AG08395 (cell line): ENCODE data around the gene CDC14B.

Experiments used
- DNase-seq: peaks from one replicate; pipeline ENCODE4 v3.0.0; 2012; ENCODE audit warnings: mixed read lengths, low spot score

CDC14B gene

GRCh38 chr9:96626912-96627311 lies 7.3 kb upstream of the CDC14B start:
- no peak for DNase-seq

- DNase-seq = no peak
These were observed 2.0 kb upstream of the CDC14B start for GRCh38 chr9:96621618-96622017.

GRCh38 chr9:96620832-96621269 lies 1.2 kb upstream of the CDC14B start:
- DNase-seq = no peak

GRCh38 chr9:96620181-96620514 lies 505 bp upstream of the CDC14B start:
- no peak for DNase-seq

GRCh38 chr9:96619124-96619465 lies 548 bp downstream of the CDC14B start:
- no peak for DNase-seq

- DNase-seq = peak; percentile 68
These were observed 1.2 kb downstream of the CDC14B start for GRCh38 chr9:96618209-96619123.

GRCh38 chr9:96617439-96618185 lies 2.0 kb downstream of the CDC14B start:
- DNase-seq = no peak

GRCh38 chr9:96616817-96617438 lies 2.7 kb downstream of the CDC14B start:
- no peak for DNase-seq

GRCh38 chr9:96615411-96615810 lies 4.2 kb downstream of the CDC14B start:
- no peak for DNase-seq

GRCh38 chr9:96614664-96615063 lies 5.0 kb downstream of the CDC14B start:
- DNase-seq = peak; percentile 31

GRCh38 chr9:96612966-96613589 lies 6.6 kb downstream of the CDC14B start:
- DNase-seq = no peak

GRCh38 chr9:96612105-96612965 lies 7.3 kb downstream of the CDC14B start:
- peak; percentile 93 for DNase-seq

- DNase-seq = no peak
These were observed 8.3 kb downstream of the CDC14B start for GRCh38 chr9:96611302-96611701.

- no peak for DNase-seq
These were observed 9.9 kb downstream of the CDC14B start for GRCh38 chr9:96609732-96610131.

- DNase-seq = no peak
These were observed 11.7 kb downstream of the CDC14B start for GRCh38 chr9:96607971-96608370.

- DNase-seq = no peak
These were observed 14.3 kb downstream of the CDC14B start for GRCh38 chr9:96605328-96605727.

- peak; percentile 77 for DNase-seq
These were observed 15.7 kb downstream of the CDC14B start for GRCh38 chr9:96604004-96604319.

- peak; percentile 19 for DNase-seq
These were observed 16.2 kb downstream of the CDC14B start for GRCh38 chr9:96603305-96604003.

- peak; percentile 41 for DNase-seq
These were observed 20.3 kb downstream of the CDC14B start for GRCh38 chr9:96599298-96599697.

- DNase-seq = no peak
These were observed 23.0 kb downstream of the CDC14B start for GRCh38 chr9:96596601-96597111.
